Urinary bladder (tissue), 4 donors: ENCODE results near the gene MRPL21. TPM values are rescaled to one million over a fixed set of nuclear protein-coding genes. Genes with fewer than 3 reads are reported as not detected.

Source experiments
- DNase-seq: peaks from one replicate; pipeline ENCODE4 v3.0.0-alpha.2; 2015; ENCODE audit errors: extremely low spot score
- H3K27ac ChIP-seq: one replicate; pipeline ENCODE4 v1.5.1; 2013; ENCODE audit warnings: low read depth, mild to moderate bottlenecking, moderate library complexity
- H3K36me3 ChIP-seq: one replicate; pipeline ENCODE4 v1.6.1; 2013; ENCODE audit warnings: mild to moderate bottlenecking, moderate library complexity; ENCODE audit not compliant: insufficient read depth
- H3K4me1 ChIP-seq: one replicate; pipeline ENCODE4 v1.6.1; 2013; ENCODE audit warnings: mild to moderate bottlenecking, moderate library complexity; ENCODE audit not compliant: insufficient read depth
- H3K4me3 ChIP-seq: one replicate; pipeline ENCODE4 v1.5.1; 2013; ENCODE audit warnings: low read depth, low read length
- WGBS: extraction: QIAGEN DNeasy Blood & Tissue Kit; methylation state at CpG from one replicate; pipeline ENCODE4 v1.1.7; 2013; 5-methylcytosine and 5-hydroxymethylcytosine counted together
- polyA plus RNA-seq: library from polyadenylated mRNA; stranded (reverse); fragments of 200-250 nt; gene quantifications from one replicate; pipeline ENCODE4 v1.2.3, GENCODE V29; 2013
- total RNA-seq: library from RNA; depleted of rRNA; stranded (reverse); fragments of >200 nt; gene quantifications from one replicate; pipeline ENCODE4 v1.2.3, GENCODE V29; 2014
- donor health status: healthy with polysubstance abuse.
- donor health status: healthy.

The MRPL21 gene
- total and polyA plus RNA-seq, 2 donors = 46.1 to 80.8 TPM

- WGBS = 93% methylated on average over 5 of the region's 5 CpGs
- Histone ChIP-seq H3K4me3 (no peak overlapping the region), H3K36me3 (peaks cover 3% of the 10 kb centered on the region), H3K4me1 (no peaks in the 10 kb centered on the region), H3K27ac (no peak overlapping the region)
- DNase-seq = no peak
Observed at GRCh38 chr11:68912254-68912653, 8.6 kb upstream of the MRPL21 start.

GRCh38 chr11:68911731-68912130, 8.1 kb upstream of the MRPL21 start:
- 94% methylated on average over 16 of the region's 16 CpGs for WGBS
- H3K36me3 ChIP-seq = peaks cover 3% of the 10 kb centered on the region
- no peak for DNase-seq

DNA sequence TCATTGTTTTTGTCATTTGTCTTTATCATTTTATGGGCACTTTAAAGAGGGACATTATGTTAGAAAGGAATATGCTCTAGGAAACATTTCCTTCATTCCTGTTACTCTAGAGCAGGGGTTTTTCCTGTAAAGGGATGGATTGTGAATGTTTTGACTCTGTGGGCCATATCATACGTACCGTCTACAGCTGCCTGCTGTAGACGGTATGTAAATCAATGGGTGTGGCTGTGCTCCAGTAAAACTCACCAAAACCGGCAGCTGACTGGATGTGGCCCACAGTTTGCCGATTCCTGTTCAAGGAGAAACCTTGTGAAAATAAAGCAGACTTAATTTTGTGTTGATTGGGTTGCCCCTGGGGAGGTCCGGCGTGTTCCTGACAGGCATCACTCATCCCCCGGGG, 7.3 kb upstream of the MRPL21 start:
- Histone ChIP-seq H3K36me3 (peaks cover 3% of the 10 kb centered on the region), H3K27ac (no peak overlapping the region), H3K4me1 (no peaks in the 10 kb centered on the region), H3K4me3 (no peak overlapping the region)
- 87% methylated on average over 8 of the region's 8 CpGs for WGBS
- no peak for DNase-seq

More at GRCh38 chr11:68911731-68912130, 8.1 kb upstream of the MRPL21 start:
- Histone ChIP-seq H3K4me3 (no peak overlapping the region), H3K4me1 (no peaks in the 10 kb centered on the region), H3K27ac (no peak overlapping the region)

DNA sequence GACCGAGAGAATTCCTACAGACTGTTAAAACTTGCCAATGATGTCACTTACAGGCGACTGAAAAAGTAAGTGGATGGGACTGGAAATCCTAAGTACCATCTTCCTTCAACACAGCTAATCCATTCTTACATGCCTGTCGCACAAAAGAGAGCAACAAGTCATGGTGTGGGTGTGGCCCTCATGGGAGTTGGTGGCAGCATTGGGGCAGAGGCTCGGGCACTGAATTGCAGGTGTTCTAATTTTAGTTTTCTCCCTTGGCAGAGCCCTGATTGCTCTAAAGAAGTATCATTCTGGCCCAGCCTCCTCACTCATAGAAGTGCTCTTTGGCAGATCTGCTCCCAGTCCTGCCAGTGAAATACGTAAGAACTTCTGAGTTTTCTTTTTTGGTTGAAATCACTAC, 4.6 kb upstream of the MRPL21 start:
- no peak overlapping the region for H3K4me3 ChIP-seq
- no peak for DNase-seq
- H3K4me1 ChIP-seq = peaks cover 1% of the 10 kb centered on the region
- WGBS = 93% methylated on average over 5 of the region's 5 CpGs
- no peak overlapping the region for H3K27ac ChIP-seq
- no peaks in the 10 kb centered on the region for H3K36me3 ChIP-seq

- peaks cover 3% of the 10 kb centered on the region for H3K4me1 ChIP-seq
- H3K27ac ChIP-seq = no peak overlapping the region
- DNase-seq = no peak
- H3K4me3 ChIP-seq = no peak overlapping the region
- H3K36me3 ChIP-seq = no peaks in the 10 kb centered on the region
- 86% methylated on average over 23 of the region's 23 CpGs for WGBS
Observed at GRCh38 chr11:68905421-68906360, 2.1 kb upstream of the MRPL21 start.

DNA sequence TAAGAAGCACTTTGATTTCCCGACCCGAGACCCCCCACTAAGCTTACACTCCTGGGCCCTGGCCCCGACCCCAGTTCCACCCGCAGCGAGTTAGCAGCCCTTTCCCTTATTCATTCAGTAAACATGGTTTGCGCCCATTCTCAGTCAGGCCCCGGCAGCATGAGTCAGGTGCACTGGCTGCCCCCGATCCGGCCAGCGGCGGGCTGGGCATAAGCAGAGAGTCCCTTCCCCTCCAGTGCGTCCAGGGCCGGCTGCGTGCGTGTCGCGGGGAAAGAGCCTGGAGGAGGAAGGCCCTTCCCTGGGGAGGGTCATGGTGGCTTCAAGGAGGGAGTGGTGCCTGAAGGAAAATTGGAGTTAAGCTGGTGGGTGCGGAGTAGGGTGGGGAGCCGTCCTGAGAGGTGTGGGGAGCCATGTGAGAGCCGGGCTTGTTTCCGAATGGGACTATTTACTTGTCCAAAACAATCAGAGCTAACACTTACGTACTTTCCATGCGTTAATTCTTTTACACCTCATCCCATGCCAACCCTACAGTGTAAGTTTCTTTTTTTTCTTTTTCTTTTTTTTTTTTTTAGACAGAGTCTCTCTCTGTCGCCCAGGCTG, 716 bp upstream of the MRPL21 start:
- Histone ChIP-seq H3K4me1 (peaks cover 3% of the 10 kb centered on the region), H3K4me3 (peak overlapping the region; percentile 63), H3K27ac (no peak overlapping the region), H3K36me3 (no peaks in the 10 kb centered on the region)
- no peak for DNase-seq
- WGBS = 1% methylated on average over 24 of the region's 24 CpGs

GRCh38 chr11:68900835-68901381, 2.7 kb downstream of the MRPL21 start:
- peaks cover 3% of the 10 kb centered on the region for H3K4me1 ChIP-seq
- no peak overlapping the region for H3K27ac ChIP-seq
- no peak for DNase-seq
- WGBS = 84% methylated on average over 9 of the region's 9 CpGs
- H3K4me3 ChIP-seq = no peak overlapping the region
- H3K36me3 ChIP-seq = peaks cover 2% of the 10 kb centered on the region

DNA sequence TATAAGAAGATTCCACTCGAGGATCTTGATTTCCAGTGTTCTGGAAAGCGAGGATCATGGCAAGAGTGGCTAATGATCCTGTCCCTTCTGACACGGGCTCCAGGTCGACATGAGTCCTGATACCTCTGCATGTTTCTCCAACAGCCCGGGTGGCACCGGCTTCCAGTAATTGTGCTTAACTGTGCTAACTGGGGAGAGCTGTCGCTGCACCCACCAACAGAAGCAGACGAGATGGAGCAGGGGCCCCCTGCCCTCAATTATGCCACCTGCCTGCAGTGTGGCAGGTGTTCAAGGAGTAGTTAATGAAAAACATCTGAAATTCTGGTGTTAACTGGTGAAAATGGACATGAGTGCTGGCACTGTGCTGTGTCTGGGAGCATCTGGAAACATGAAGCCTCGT, 6.2 kb downstream of the MRPL21 start:
- no peak for DNase-seq
- 91% methylated on average over 9 of the region's 9 CpGs for WGBS
- Histone ChIP-seq H3K36me3 (peaks cover 2% of the 10 kb centered on the region), H3K4me1 (no peaks in the 10 kb centered on the region), H3K27ac (no peak overlapping the region), H3K4me3 (no peak overlapping the region)

GRCh38 chr11:68896171-68896959, 7.3 kb downstream of the MRPL21 start:
- DNase-seq = no peak
- WGBS = 91% methylated on average over 23 of the region's 23 CpGs
- no peak overlapping the region for H3K4me3 ChIP-seq
- peaks cover 2% of the 10 kb centered on the region for H3K36me3 ChIP-seq
- H3K4me1 ChIP-seq = no peaks in the 10 kb centered on the region
- no peak overlapping the region for H3K27ac ChIP-seq

- WGBS = 85% methylated on average over 5 of the region's 5 CpGs
- H3K36me3 ChIP-seq = peaks cover 2% of the 10 kb centered on the region
- no peak overlapping the region for H3K4me3 ChIP-seq
- no peaks in the 10 kb centered on the region for H3K4me1 ChIP-seq
- no peak for DNase-seq
- H3K27ac ChIP-seq = no peak overlapping the region
Observed at GRCh38 chr11:68893282-68893681, 10.3 kb downstream of the MRPL21 start.

DNA sequence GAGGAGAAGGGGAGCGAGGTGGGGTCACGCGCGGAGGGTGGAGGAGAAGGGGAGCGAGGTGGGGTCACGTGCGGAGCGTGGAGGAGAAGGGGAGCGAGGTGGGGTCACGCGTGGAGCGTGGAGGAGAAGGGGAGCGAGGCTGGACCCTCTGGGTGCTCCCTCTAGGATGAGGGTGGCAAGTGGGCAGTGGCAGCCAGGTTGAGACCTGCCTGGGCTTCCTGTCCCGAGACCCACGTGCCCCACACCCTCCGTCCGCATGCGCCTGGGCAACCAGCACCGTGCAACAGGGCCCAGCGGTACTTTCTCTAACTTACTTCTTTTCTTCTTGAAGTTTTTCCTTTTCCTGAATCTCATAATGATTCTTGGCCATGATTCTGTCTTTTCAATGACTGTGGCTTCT, 11.1 kb downstream of the MRPL21 start:
- no peaks in the 10 kb centered on the region for H3K4me1 ChIP-seq
- peaks cover 2% of the 10 kb centered on the region for H3K36me3 ChIP-seq
- H3K4me3 ChIP-seq = no peak overlapping the region
- WGBS = 95% methylated on average over 20 of the region's 20 CpGs
- H3K27ac ChIP-seq = no peak overlapping the region
- no peak for DNase-seq

DNA sequence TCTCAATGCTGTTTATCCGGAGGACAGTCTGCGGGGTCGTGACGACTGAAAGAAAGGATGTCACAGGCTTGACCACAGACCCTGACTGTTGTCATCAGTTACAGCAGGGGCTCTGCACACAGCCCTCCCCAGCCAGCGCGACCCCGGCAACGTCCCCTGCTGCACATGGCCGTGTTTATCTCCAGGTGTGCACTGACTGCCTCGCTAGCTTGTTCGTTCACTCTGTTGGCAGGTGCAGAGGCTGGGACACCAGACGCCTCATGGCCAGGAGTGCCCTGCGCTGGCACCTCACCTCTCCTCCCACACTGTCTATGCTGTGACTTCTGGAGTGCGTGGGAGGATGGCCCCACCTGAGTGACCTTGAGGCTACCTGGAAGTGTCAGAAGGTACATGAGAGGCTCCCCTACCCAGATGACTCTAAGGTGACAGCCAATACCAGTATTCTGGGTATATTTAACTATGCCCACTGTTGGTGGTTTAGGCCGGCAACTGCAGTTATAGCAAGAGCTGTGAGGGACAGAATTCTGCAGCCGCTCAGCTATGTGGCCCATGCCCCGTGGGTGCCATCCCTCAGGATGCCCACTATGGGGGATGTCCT, 12.2 kb downstream of the MRPL21 start:
- Histone ChIP-seq H3K4me3 (no peak overlapping the region), H3K36me3 (no peaks in the 10 kb centered on the region)

More for the DNA sequence above, 12.2 kb downstream of the MRPL21 start:
- 68% methylated on average over 17 of the region's 17 CpGs for WGBS
- Histone ChIP-seq H3K4me1 (no peaks in the 10 kb centered on the region), H3K27ac (no peak overlapping the region)
- DNase-seq = no peak
